Gastroesophageal sphincter (tissue), 4 donors: ENCODE data around the gene NKIRAS2. TPM values are rescaled to one million over a fixed set of nuclear protein-coding genes. Genes with fewer than 3 reads are reported as not detected.

ENCODE experiments used
- ATAC-seq: fragments of 150-250 bp; one replicate; pipeline ENCODE4 v1.9.1; 2016; ENCODE audit warnings: mild to moderate bottlenecking, moderate library complexity
- H3K27ac ChIP-seq, 4 donors: fragments of 200-600 bp; sonication (generic) in 3 of 4; 1 replicate in 3 of 4; 2 replicates in 1 of 4; pipeline ENCODE4 v1.5.1; 2016 to 2019
- H3K27me3 ChIP-seq: fragments of 200-600 bp; sonication (generic); one replicate; pipeline ENCODE4 v1.5.1; 2019
- H3K36me3 ChIP-seq, 2 donors: fragments of 200-600 bp; sonication (generic); one replicate each; pipeline ENCODE4 v1.5.1; 2019; ENCODE audit warnings: control low read depth in 1 of 2
- H3K4me1 ChIP-seq, 3 donors: fragments of 200-600 bp; sonication (generic); 1 replicate in 2 of 3; 2 replicates in 1 of 3; pipeline ENCODE4 v1.5.1; 2016 to 2019; ENCODE audit warnings: control low read depth in 2 of 3
- H3K4me3 ChIP-seq, 2 donors: fragments of 200-600 bp; sonication (generic); one replicate each; pipeline ENCODE4 v1.5.1; 2019; ENCODE audit warnings: mild to moderate bottlenecking in 1 of 2, moderate library complexity in 1 of 2
- H3K9me3 ChIP-seq, 3 donors: fragments of 200-600 bp; sonication (generic); one replicate each; pipeline ENCODE4 v1.5.1; 2017 to 2019; ENCODE audit warnings: control low read depth in 2 of 3
- CTCF ChIP-seq, 4 experiments: fragments of 200-600 bp in 2 of 4; fragments of 450-650 bp in 2 of 4; sonication (generic) in 1 of 4; IDR thresholded peaks; one replicate each; pipeline ENCODE4 v1.5.1; 2017 to 2019; ENCODE audit warnings: antibody characterized with exemption in 4 of 4, mild to moderate bottlenecking in 2 of 4, moderate library complexity in 2 of 4
- EP300 ChIP-seq: sonication (generic); formaldehyde crosslinking; IDR thresholded peaks from one replicate; pipeline ENCODE4 v1.6.1; 2017; ENCODE audit warnings: antibody characterized with exemption, mild to moderate bottlenecking
- POLR2A ChIP-seq, 2 donors: fragments of 450-650 bp; IDR thresholded peaks; one replicate each; pipeline ENCODE4 v1.6.1; 2017; ENCODE audit warnings: antibody characterized with exemption in 2 of 2, mild to moderate bottlenecking in 2 of 2, moderate library complexity in 1 of 2
- POLR2AphosphoS5 ChIP-seq: sonication (generic); formaldehyde crosslinking; IDR thresholded peaks from one replicate; pipeline ENCODE4 v1.6.1; 2017; ENCODE audit warnings: antibody characterized with exemption
- whole genome bisulfite sequencing, 2 donors: methylation state at CpG; one replicate each; pipeline ENCODE4 v1.1.5; 2018; ENCODE audit warnings: low coverage in 1 of 2; 5-methylcytosine and 5-hydroxymethylcytosine counted together
- total RNA-seq, 4 donors: library from RNA; depleted of rRNA; stranded (reverse); fragments of >200 nt; gene quantifications; one replicate each; pipeline ENCODE4 v1.1.0, GENCODE V29; 2016

Gene NKIRAS2
- total RNA-seq, 4 donors from 2014 or later: 40.1 to 72.3 (median 52.8) TPM

- Histone ChIP-seq H3K36me3 (peaks cover 0 to 98% of the 10 kb centered on the region in 2 donors), H3K4me1 (peaks cover 0 to 57% (median 15%) of the 10 kb centered on the region in 3 donors), H3K4me3 (peak overlapping the region in 1 of 2 donors; percentile 19), H3K27ac (peak overlapping the region; percentile 6 to 74 (median 71)), H3K27me3 (no peaks in the 10 kb centered on the region), H3K9me3 (no peaks in the 10 kb centered on the region)
- TF ChIP-seq CTCF (IDR thresholded peaks at IDR 0.05) (no peak), POLR2AphosphoS5 (no peak), EP300 (no peak), POLR2A (IDR thresholded peaks at IDR 0.05) (no peak)
- ATAC-seq: peak; percentile 62
- 35 to 38% methylated on average over 3 to 7 of the region's 11 CpGs for WGBS, 2 donors
Measured at GRCh38 chr17:41976142-41976768, 43.6 kb upstream of the NKIRAS2 start.

- ATAC-seq: no peak
Measured at GRCh38 chr17:41977991-41978390, 41.9 kb upstream of the NKIRAS2 start.

GRCh38 chr17:41982026-41982760 is 37.7 kb upstream of the NKIRAS2 start:
- no peak for TF ChIP-seq POLR2AphosphoS5
- TF ChIP-seq POLR2A (IDR thresholded peaks at IDR 0.05): no peak
- no peak for TF ChIP-seq CTCF (IDR thresholded peaks at IDR 0.05)
- TF ChIP-seq EP300: no peak
- peaks cover 0 to 98% of the 10 kb centered on the region in 2 donors for H3K36me3 ChIP-seq
- H3K4me3 ChIP-seq: no peak overlapping the region
- H3K4me1 ChIP-seq: peaks cover 0 to under 1% (median 0%) of the 10 kb centered on the region in 3 donors
- ATAC-seq: no peak
- WGBS, 2 donors: 55 to 87% methylated on average over 6 to 13 of the region's 14 CpGs
- no peaks in the 10 kb centered on the region for H3K9me3 ChIP-seq
- H3K27ac ChIP-seq: peak overlapping the region in 1 of 4 donors; percentile 17
- no peaks in the 10 kb centered on the region for H3K27me3 ChIP-seq

More at GRCh38 chr17:41977991-41978390, 41.9 kb upstream of the NKIRAS2 start:
- TF ChIP-seq POLR2AphosphoS5 (no peak), CTCF (IDR thresholded peaks at IDR 0.05) (no peak), POLR2A (IDR thresholded peaks at IDR 0.05) (no peak), EP300 (no peak)
- H3K27me3 ChIP-seq: no peaks in the 10 kb centered on the region
- peak overlapping the region in 1 of 4 donors; percentile 19 for H3K27ac ChIP-seq
- peaks cover 0 to 98% of the 10 kb centered on the region in 2 donors for H3K36me3 ChIP-seq
- 83 to 94% methylated on average over 3 to 4 of the region's 4 CpGs for WGBS, 2 donors
- H3K4me1 ChIP-seq: peaks cover 0 to 41% (median 14%) of the 10 kb centered on the region in 3 donors
- no peak overlapping the region for H3K4me3 ChIP-seq
- H3K9me3 ChIP-seq: no peaks in the 10 kb centered on the region

- Histone ChIP-seq H3K4me1 (no peaks in the 10 kb centered on the region), H3K4me3 (no peak overlapping the region), H3K9me3 (no peaks in the 10 kb centered on the region), H3K27ac (no peak overlapping the region), H3K27me3 (no peaks in the 10 kb centered on the region), H3K36me3 (peaks cover 0 to 99% of the 10 kb centered on the region in 2 donors)
- ATAC-seq: no peak
- 78% methylated on average over 1 of the region's 8 CpGs; no CpG with 5 or more reads in 1 of the 2 donors for WGBS, 2 donors
- TF ChIP-seq EP300 (no peak), POLR2AphosphoS5 (no peak), CTCF (IDR thresholded peaks at IDR 0.05) (no peak), POLR2A (IDR thresholded peaks at IDR 0.05) (no peak)
Measured at GRCh38 chr17:41984454-41984853, 35.4 kb upstream of the NKIRAS2 start.
